ENCODE data around the gene C1S. TPM values are rescaled to one million over a fixed set of nuclear protein-coding genes. Genes with fewer than 3 reads are reported as not detected.

The C1S gene
- total RNA-seq, 4 donors from 2014 or later, result 52.6 to 187 (median 59.3) TPM

DNA sequence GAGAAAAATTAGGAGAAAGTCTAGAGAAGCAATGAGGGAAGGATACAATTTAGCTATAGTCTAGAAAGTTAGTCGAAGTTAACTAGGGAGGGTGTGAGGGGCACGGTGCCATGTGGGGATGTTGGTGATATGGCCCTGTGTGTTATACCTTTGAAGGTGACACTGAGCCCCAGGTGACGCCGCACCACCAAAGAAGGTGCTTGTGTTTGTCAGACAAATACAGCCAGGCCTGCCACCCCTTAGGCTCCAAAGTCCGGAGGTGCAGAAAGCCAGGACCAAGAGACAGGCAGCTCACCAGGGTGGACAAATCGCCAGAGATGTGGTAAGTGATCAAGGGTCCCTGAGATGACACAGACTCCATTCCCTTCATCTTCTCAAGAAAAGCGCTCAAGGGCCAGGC lies 1.1 kb downstream of the C1S start:
- no peak overlapping the region for H3K4me3 ChIP-seq (ENCODE audit: low read depth, poor library complexity, severe bottlenecking)
- DNase-seq (ENCODE audit: low spot score in 2 of 2), result peak in 1 of 2 donors; percentile 82
- 92 to 94% methylated on average over 7 of the region's 7 CpGs for WGBS, 2 donors
- TF ChIP-seq POLR2A (IDR thresholded peaks at IDR 0.05) (no peak), CTCF (IDR thresholded peaks at IDR 0.05) (no peak)
- intact Hi-C loops (cut with DNase I; ENCODE audit: low total_unique reads), result no loop called here

GRCh38 chr12:7064516-7064915 lies 4.0 kb downstream of the C1S start:
- TF ChIP-seq POLR2A (IDR thresholded peaks at IDR 0.05), result no peak
- no peak for TF ChIP-seq CTCF (IDR thresholded peaks at IDR 0.05)
- no peak overlapping the region for H3K4me3 ChIP-seq (ENCODE audit: low read depth, poor library complexity, severe bottlenecking)
- DNase-seq (ENCODE audit: low spot score in 2 of 2), result no peak
- WGBS, 2 donors, result 58 to 63% methylated on average over 3 of the region's 3 CpGs
- intact Hi-C loops (cut with DNase I; ENCODE audit: low total_unique reads), result no loop called here

DNA sequence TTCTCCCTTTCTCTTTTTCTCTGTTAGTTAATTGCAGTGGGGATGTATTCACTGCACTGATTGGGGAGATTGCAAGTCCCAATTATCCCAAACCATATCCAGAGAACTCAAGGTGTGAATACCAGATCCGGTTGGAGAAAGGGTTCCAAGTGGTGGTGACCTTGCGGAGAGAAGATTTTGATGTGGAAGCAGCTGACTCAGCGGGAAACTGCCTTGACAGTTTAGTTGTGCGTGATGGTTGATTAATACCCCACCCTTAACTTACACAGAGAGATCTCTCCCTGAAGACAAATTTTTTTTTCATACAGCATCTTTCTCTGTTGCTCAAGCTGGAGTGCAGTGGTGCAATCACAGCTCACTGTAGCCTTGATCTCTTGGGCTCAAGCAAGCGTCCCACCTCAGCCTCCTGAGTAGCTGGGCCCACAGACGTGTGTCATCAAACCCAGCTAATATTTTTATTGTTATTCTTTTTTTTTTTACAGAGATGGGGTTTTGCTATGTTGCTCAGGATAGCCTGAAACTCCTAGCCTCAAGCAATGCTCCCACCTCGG lies 4.6 kb downstream of the C1S start:
- H3K4me3 ChIP-seq (ENCODE audit: low read depth, poor library complexity, severe bottlenecking), result no peak overlapping the region
- DNase-seq (ENCODE audit: low spot score in 2 of 2), result peak in 1 of 2 donors; percentile 56
- intact Hi-C loops (cut with DNase I; ENCODE audit: low total_unique reads), result no loop called here
- 88 to 93% methylated on average over 7 of the region's 7 CpGs for WGBS, 2 donors
- no peak for TF ChIP-seq CTCF (IDR thresholded peaks at IDR 0.05)
- TF ChIP-seq POLR2A (IDR thresholded peaks at IDR 0.05), result no peak

- no peak overlapping the region for H3K4me3 ChIP-seq (ENCODE audit: low read depth, poor library complexity, severe bottlenecking)
- peak in 1 of 2 donors; percentile 53 for DNase-seq (ENCODE audit: low spot score in 2 of 2)
- TF ChIP-seq CTCF (IDR thresholded peaks at IDR 0.05), result no peak
- no peak for TF ChIP-seq POLR2A (IDR thresholded peaks at IDR 0.05)
- WGBS, 2 donors, result 49 to 64% methylated on average over 2 of the region's 2 CpGs
- intact Hi-C loops (cut with DNase I; ENCODE audit: low total_unique reads), result no loop called here
Measured at GRCh38 chr12:7066596-7066995, 6.1 kb downstream of the C1S start.

DNA sequence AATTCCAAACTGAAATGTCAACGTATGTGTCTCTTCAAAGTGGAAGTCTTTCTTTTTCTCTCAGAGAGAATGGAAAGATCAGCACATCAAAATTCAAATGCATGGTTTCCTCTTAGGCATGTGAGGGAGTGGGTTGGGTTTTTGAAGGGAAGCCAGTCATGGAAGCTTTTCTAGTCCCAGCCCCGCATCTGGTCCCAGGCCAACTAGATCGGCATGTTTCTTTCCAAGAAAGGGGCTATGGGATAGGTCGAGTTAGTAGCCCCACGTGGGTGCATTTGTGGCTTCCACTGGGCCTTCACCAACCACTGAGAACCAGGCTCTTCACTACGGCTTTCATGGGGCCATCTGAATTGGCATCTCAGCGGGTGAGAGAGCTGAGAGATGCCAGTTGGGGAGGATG lies 6.6 kb downstream of the C1S start:
- 52 to 53% methylated on average over 7 of the region's 7 CpGs for WGBS, 2 donors
- peak in 1 of 2 donors; percentile 73 for DNase-seq (ENCODE audit: low spot score in 2 of 2)
- TF ChIP-seq POLR2A (IDR thresholded peaks at IDR 0.05) (no peak), CTCF (IDR thresholded peaks at IDR 0.05) (no peak)
- intact Hi-C loops (cut with DNase I; ENCODE audit: low total_unique reads), result no loop called here
- no peak overlapping the region for H3K4me3 ChIP-seq (ENCODE audit: low read depth, poor library complexity, severe bottlenecking)

All from lower leg skin (tissue), 4 donors.